GM12878 (cell line): ENCODE data around the gene NKAIN1. TPM values are rescaled to one million over a fixed set of nuclear protein-coding genes. Genes with fewer than 3 reads are reported as not detected.

ENCODE experiments used
- ATAC-seq: fragments of 200-7000 bp; cut with Tn5 transposase; 3 replicates; pipeline ENCODE4 v1.9.1; 2020; ENCODE audit warnings: mild to moderate bottlenecking, moderate library complexity
- BruUV-seq: library from RNA; stranded (reverse); fragments of 400-500 nt; replicated peaks from 2 replicates; lab custom pipeline; 2021; lab: Mats Ljungman, UMichigan
- CTCF ChIA-PET: fragments of 300-600 bp; sonication (Branson Sonifier 250); formaldehyde crosslinking; extraction: SDS; loops from one replicate; lab custom pipeline; 2021; ENCODE audit warnings: inconsistent platforms; lab: Yijun Ruan, JAX
- POLR2A ChIA-PET: fragments of 350-600 bp; formaldehyde crosslinking; extraction: SDS; loops from one replicate; lab custom pipeline; 2021; ENCODE audit warnings: inconsistent platforms; lab: Charles Lee
- RAD21 ChIA-PET: fragments of 300-600 bp; sonication (Branson Sonifier 250); formaldehyde crosslinking; loops from one replicate; lab custom pipeline; 2023; ENCODE audit warnings: antibody characterized with exemption; ENCODE audit not compliant: unreplicated experiment; lab: Charles Lee
- SMC1A ChIA-PET: fragments of 300-600 bp; sonication (Branson Sonifier 250); formaldehyde crosslinking; loops from one replicate; lab custom pipeline; 2023; ENCODE audit not compliant: unreplicated experiment, uncharacterized antibody; lab: Charles Lee
- DNase-seq: peaks from one replicate; pipeline ENCODE4 v3.0.0-alpha.2; 2011; ENCODE audit warnings: low read depth, low spot score
- FAIRE-seq: peaks from 3 replicates; lab custom pipeline; 2011; peaks lifted over from hg19 to GRCh38; lab: Jason Lieb, UNC
- H2AFZ ChIP-seq: 2 replicates; pipeline ENCODE4 v1.6.0; 2011; ENCODE audit warnings: low read depth, low read length, control low read depth; ENCODE audit not compliant: control insufficient read depth
- H3K27ac ChIP-seq: 2 replicates; pipeline ENCODE4 v1.5.1; 2011; ENCODE audit warnings: control low read depth; ENCODE audit not compliant: control insufficient read depth, insufficient read depth
- H3K27me3 ChIP-seq, 2 experiments: replicated peaks in 1 of 2; 2 replicates each; pipeline versions ENCODE4 v1.6.0 to v1.6.1; 2011; ENCODE audit warnings: low read length in 1 of 2; ENCODE audit not compliant: control insufficient read depth in 2 of 2, insufficient read depth in 2 of 2
- H3K36me3 ChIP-seq, 2 experiments: 2 replicates each; pipeline ENCODE4 v1.5.1; 2011; ENCODE audit warnings: low read length in 1 of 2; ENCODE audit not compliant: control insufficient read depth in 2 of 2, insufficient read depth in 2 of 2
- H3K4me1 ChIP-seq: 2 replicates; pipeline ENCODE4 v1.6.1; 2011; ENCODE audit warnings: mild to moderate bottlenecking, low read length, moderate library complexity, mixed read lengths; ENCODE audit not compliant: control insufficient read depth, insufficient read depth
- H3K4me2 ChIP-seq: 2 replicates; pipeline ENCODE4 v1.6.0; 2011; ENCODE audit warnings: control low read depth; ENCODE audit not compliant: control insufficient read depth, insufficient read depth
- H3K4me3 ChIP-seq: fragments of 200-600 bp; sonication (generic); 2 replicates; pipeline ENCODE4 v1.5.1; 2016
- H3K79me2 ChIP-seq: 2 replicates; pipeline ENCODE4 v1.6.0; 2011; ENCODE audit warnings: low read length; ENCODE audit not compliant: control insufficient read depth, insufficient read depth
- H3K9ac ChIP-seq: 2 replicates; pipeline ENCODE4 v1.8.0; 2011; ENCODE audit warnings: low read length, control low read depth, mixed read lengths; ENCODE audit not compliant: control insufficient read depth, insufficient read depth
- H3K9me3 ChIP-seq: replicated peaks from 3 replicates; pipeline ENCODE4 v1.5.1; 2011; ENCODE audit warnings: mild to moderate bottlenecking, low read length; ENCODE audit not compliant: control insufficient read depth, insufficient read depth
- H4K20me1 ChIP-seq: 2 replicates; pipeline ENCODE4 v1.6.0; 2011; ENCODE audit not compliant: control insufficient read depth, insufficient read depth
- ASH2L ChIP-seq: fragments of 300-600, 200-600 bp; sonication (generic); IDR thresholded peaks from 2 replicates; pipeline ENCODE4 v1.6.1; 2017; ENCODE audit warnings: low read depth, mild to moderate bottlenecking, borderline replicate concordance
- BCL3 ChIP-seq: IDR thresholded peaks from 2 replicates; pipeline ENCODE4 v1.6.1; 2011; ENCODE audit warnings: borderline replicate concordance, low read depth, mild to moderate bottlenecking, moderate library complexity, low read length; ENCODE audit not compliant: insufficient read depth, poor library complexity, severe bottlenecking
- CREM ChIP-seq: IDR thresholded peaks from 2 replicates; pipeline ENCODE4 v1.6.1; 2014; ENCODE audit warnings: antibody characterized with exemption, low read depth
- DPF2 ChIP-seq: fragments of 450-650 bp; IDR thresholded peaks from 2 replicates; pipeline ENCODE4 v1.6.1; 2017; ENCODE audit warnings: mild to moderate bottlenecking
- FOXM1 ChIP-seq: IDR thresholded peaks from 2 replicates; pipeline ENCODE4 v1.6.1; 2012; ENCODE audit warnings: low read depth, mild to moderate bottlenecking, inconsistent platforms, low read length, moderate library complexity
- HSF1 ChIP-seq: fragments of 150-350 bp; IDR thresholded peaks from 2 replicates; pipeline ENCODE4 v1.6.1; 2014; ENCODE audit warnings: mild to moderate bottlenecking, low read depth, low read length
- NRF1 ChIP-seq: conservative IDR thresholded peaks from 2 replicates; pipeline ENCODE4 v1.6.1; 2011; ENCODE audit warnings: mild to moderate bottlenecking, low read depth, low read length, improper control_type of control experiment
- POLR2AphosphoS5 ChIP-seq: IDR thresholded peaks from 2 replicates; pipeline ENCODE4 v1.6.1; 2011; ENCODE audit warnings: mild to moderate bottlenecking, low read length, inconsistent platforms
- RELA ChIP-seq: fragments of 450-650 bp; IDR thresholded peaks from 2 replicates; pipeline ENCODE4 v1.8.0; 2014; ENCODE audit warnings: borderline replicate concordance; ENCODE audit not compliant: partially characterized antibody
- SMAD1 ChIP-seq: fragments of 450-650 bp; IDR thresholded peaks from 2 replicates; pipeline ENCODE4 v1.6.1; 2018; ENCODE audit warnings: mild to moderate bottlenecking, low read depth; ENCODE audit not compliant: partially characterized antibody
- SREBF2 ChIP-seq: IDR thresholded peaks from 2 replicates; pipeline ENCODE4 v1.6.1; 2012; ENCODE audit warnings: mild to moderate bottlenecking, low read length
- SUPT20H ChIP-seq: IDR thresholded peaks from 2 replicates; pipeline ENCODE4 v1.6.1; 2011; ENCODE audit warnings: low read depth, mild to moderate bottlenecking, low read length, moderate library complexity, borderline replicate concordance; ENCODE audit not compliant: control insufficient read depth
- SUZ12 ChIP-seq: fragments of 200-600 bp; sonication (generic); IDR thresholded peaks from one replicate; pipeline ENCODE4 v1.6.1; 2018; ENCODE audit warnings: antibody characterized with exemption, mild to moderate bottlenecking; ENCODE audit not compliant: unreplicated experiment
- TARDBP ChIP-seq: IDR thresholded peaks from 2 replicates; pipeline ENCODE4 v1.6.1; 2016; ENCODE audit warnings: borderline replicate concordance
- YY1 ChIP-seq: IDR thresholded peaks from 2 replicates; pipeline ENCODE4 v1.6.1; 2011; ENCODE audit warnings: low read depth, mild to moderate bottlenecking, low read length
- ZNF207 ChIP-seq: fragments of 450-650 bp; IDR thresholded peaks from 2 replicates; pipeline ENCODE4 v1.6.1; 2014; ENCODE audit warnings: antibody characterized with exemption, mild to moderate bottlenecking, borderline replicate concordance
- WGBS: methylation state at CpG from one replicate; pipeline ENCODE4 v1.1.6; 2016; ENCODE audit warnings: low lambda C conversion rate; ENCODE audit not compliant: insufficient replicate concordance, insufficient coverage; ENCODE audit errors: missing lambda C conversion rate; 5-methylcytosine and 5-hydroxymethylcytosine counted together
- in situ Hi-C: fragments of 300-500 bp; cut with MboI; formaldehyde crosslinking; loops from 9 replicates; pipeline ENCODE4 v1.14.3; 2018; ENCODE audit warnings: mixed read lengths
- intact Hi-C: fragments of 100-400 bp; cut with micrococcal nuclease; formaldehyde crosslinking; loops from one replicate; pipeline ENCODE4 v1.14.2; 2022; ENCODE audit not compliant: unreplicated experiment
- polyA plus RNA-seq, 11 experiments: library from polyadenylated mRNA; depleted of rRNA in 4 of 11; unstranded in 6 of 11; stranded (reverse) in 5 of 11; fragments of >200 nt; fragmentation: Nextera tagmentation in 4 of 11; fragmentation: Illumina TruSeq in 1 of 11; extraction: Ambion mirVana in 4 of 11; extraction: Trizol in 1 of 11; gene quantifications; 1 replicate in 1 of 11; 2 replicates in 10 of 11; pipeline versions ENCODE4 v1.2.1 to v1.2.3, GENCODE V29; 2011 to 2016; ENCODE audit warnings: inconsistent platforms in 2 of 11, missing spikeins in 2 of 11, low read depth in 1 of 11
- total RNA-seq, 4 experiments: library from RNA; depleted of rRNA in 3 of 4; stranded (reverse); fragments of >200 nt in 3 of 4; fragmentation: Illumina TruSeq in 1 of 4; extraction: Trizol in 1 of 4; gene quantifications; 2 replicates each; pipeline versions ENCODE4 v1.2.1 to v1.2.3, GENCODE V29; 2013 to 2021

NKAIN1 gene
- total and polyA plus RNA-seq, 10 of the 15 experiments (the other 5 are each of a cell fraction or from before 2014, with no cell fraction given) = not detected

GRCh38 chr1:31259746-31260145 is 20.1 kb upstream of the NKAIN1 start:
- FAIRE-seq = no peak
- Histone ChIP-seq H3K9me3 (no peaks in the 10 kb centered on the region), H3K4me1 (no peaks in the 10 kb centered on the region), H3K4me2 (no peak overlapping the region), H2AFZ (no peak overlapping the region), H3K79me2 (no peaks in the 10 kb centered on the region), H3K4me3 (no peak overlapping the region), H4K20me1 (no peaks in the 10 kb centered on the region), H3K36me3 (peaks cover 6 to 20% of the 10 kb centered on the region in 2 experiments; a peak in 3 of 4 replicates), H3K27me3 (no peaks in the 10 kb centered on the region), H3K9ac (no peak overlapping the region), H3K27ac (no peak overlapping the region)
- TF ChIP-seq SUZ12 = no peak
- no peak for TF ChIP-seq NRF1
- no peak for TF ChIP-seq CREM
- CTCF ChIA-PET = no interaction called here
- SMC1A ChIA-PET = no interaction called here
- BruUV-seq = no TSS peak
- DNase-seq = no peak
- intact Hi-C loops = no loop called here
- ATAC-seq = no peak
- POLR2A ChIA-PET = no interaction called here
- RAD21 ChIA-PET = no interaction called here
- WGBS = 100% methylated on average over 3 of the region's 3 CpGs
- in situ Hi-C loops = no loop called here

GRCh38 chr1:31258581-31258980 is 18.9 kb upstream of the NKAIN1 start:
- peaks cover 6 to 20% of the 10 kb centered on the region in 2 experiments; a peak in 3 of 4 replicates for H3K36me3 ChIP-seq
- CTCF ChIA-PET = interaction anchor here (0.7 kb wide), 1 partner anchor 75 kb away, joined by 3 read pairs; no protein-coding TSS in a partner anchor
- no peak for TF ChIP-seq POLR2AphosphoS5
- TF ChIP-seq RELA = no peak
- no peak for TF ChIP-seq TARDBP
- no peak for TF ChIP-seq FOXM1
- no peak for TF ChIP-seq DPF2
- no peak for TF ChIP-seq ASH2L
- no peak for TF ChIP-seq YY1
- no peak for TF ChIP-seq SREBF2
- no peak for TF ChIP-seq SUPT20H
- no peak for TF ChIP-seq SMAD1
- no peak for TF ChIP-seq ZNF207
- no peak for TF ChIP-seq BCL3
- TF ChIP-seq HSF1 = no peak
- TF ChIP-seq, all 136 proteins: peak for 0
- WGBS = 100% methylated on average over 1 of the region's 1 CpG
- ATAC-seq (no peak), FAIRE-seq (no peak), DNase-seq (no peak)
- no peaks in the 10 kb centered on the region for H3K9me3 ChIP-seq
- no peak overlapping the region for H3K9ac ChIP-seq
- no peak overlapping the region for H3K27ac ChIP-seq
- intact Hi-C loops = no loop called here
- POLR2A ChIA-PET = no interaction called here
- SMC1A ChIA-PET = no interaction called here
- no peak overlapping the region for H3K4me3 ChIP-seq
- H4K20me1 ChIP-seq = no peaks in the 10 kb centered on the region
- no TSS peak for BruUV-seq
- no peaks in the 10 kb centered on the region for H3K4me1 ChIP-seq
- H3K79me2 ChIP-seq = no peaks in the 10 kb centered on the region
- no peak overlapping the region for H3K4me2 ChIP-seq
- RAD21 ChIA-PET = no interaction called here
- in situ Hi-C loops = no loop called here
- no peak overlapping the region for H2AFZ ChIP-seq
- no peaks in the 10 kb centered on the region for H3K27me3 ChIP-seq
